ENCODE results near the gene IQCK.

GRCh38 chr16:19883966-19884485 lies 166.0 kb downstream of the IQCK start:
- TF ChIP-seq POLR2A (IDR thresholded peaks at IDR 0.05) (no peak), CTCF (IDR thresholded peaks at IDR 0.05) (no peak)

All from right lobe of liver (tissue), 4 donors.